ENCODE data around the gene LRRTM3.

GRCh38 chr10:67107670-67108069 is 181.8 kb downstream of the LRRTM3 start:
- TF ChIP-seq CTCF (IDR thresholded peaks at IDR 0.05; ENCODE audit: low read depth, low read length, poor library complexity, severe bottlenecking) = no peak
- no peak for TF ChIP-seq EZH2phosphoT487 (IDR thresholded peaks at IDR 0.05; ENCODE audit: borderline replicate concordance, low read length)
